ENCODE measurements around the gene PIP5K1A. TPM values are rescaled to one million over a fixed set of nuclear protein-coding genes. Genes with fewer than 3 reads are reported as not detected.
A peak's percentile ranks its signal among the peaks of the same experiment; 100 is the strongest.
"Not testable (repeated sequence)": the region's sequence is repeated elsewhere in the genome, so short reads cannot be mapped to it uniquely, and the experiment has no call there.

PIP5K1A gene
- total and polyA plus RNA-seq, 4 donors: 34.9 to 59.3 (median 47.4) TPM

DNA sequence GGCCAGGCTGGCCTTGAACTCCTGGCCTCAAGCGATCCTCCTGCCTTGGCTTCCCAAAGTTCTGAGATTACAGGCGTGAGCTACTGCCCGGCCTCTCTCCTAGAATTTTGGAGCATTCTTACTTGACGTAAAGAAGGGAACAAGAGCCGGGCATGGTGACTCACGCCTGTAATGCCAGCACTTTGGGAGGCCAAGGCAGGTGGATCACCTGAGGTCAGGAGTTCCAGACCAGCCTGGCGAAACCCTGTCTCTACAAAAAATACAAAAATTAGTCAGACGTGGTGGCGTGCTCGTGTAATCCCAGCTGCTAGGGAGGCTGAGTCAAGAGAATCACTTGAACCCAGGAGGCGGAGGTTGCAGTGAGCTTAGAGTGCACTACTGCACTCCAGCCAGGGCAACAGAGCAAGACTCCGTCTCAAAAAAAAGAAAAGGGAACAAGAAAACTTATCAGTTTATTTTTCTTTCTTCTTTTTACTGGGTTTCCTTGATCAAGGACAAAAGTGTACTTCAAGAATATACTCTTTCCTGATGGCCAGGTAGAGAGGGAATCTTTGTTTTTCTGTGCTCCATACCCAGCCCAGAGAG, 7.1 kb downstream of the PIP5K1A start:
- WGBS (ENCODE audit: insufficient coverage): 93% methylated on average over 11 of the region's 12 CpGs
- H3K4me1 ChIP-seq (ENCODE audit: control insufficient read depth, insufficient read depth, low read length); DNase-seq (ENCODE audit: low read depth in 4 of 6, low spot score in 6 of 6); H3K27ac ChIP-seq (ENCODE audit: low read depth, low read length); H3K9me3 ChIP-seq (ENCODE audit: control insufficient read depth, insufficient read depth, low read length); H3K4me3 ChIP-seq (ENCODE audit: low read depth, low read length); H3K27me3 ChIP-seq (ENCODE audit: control insufficient read depth, insufficient read depth, low read length): not testable (repeated sequence)
- H3K36me3 ChIP-seq (ENCODE audit: control insufficient read depth, insufficient read depth, low read length): peaks cover 59% of the 10 kb centered on the region

DNA sequence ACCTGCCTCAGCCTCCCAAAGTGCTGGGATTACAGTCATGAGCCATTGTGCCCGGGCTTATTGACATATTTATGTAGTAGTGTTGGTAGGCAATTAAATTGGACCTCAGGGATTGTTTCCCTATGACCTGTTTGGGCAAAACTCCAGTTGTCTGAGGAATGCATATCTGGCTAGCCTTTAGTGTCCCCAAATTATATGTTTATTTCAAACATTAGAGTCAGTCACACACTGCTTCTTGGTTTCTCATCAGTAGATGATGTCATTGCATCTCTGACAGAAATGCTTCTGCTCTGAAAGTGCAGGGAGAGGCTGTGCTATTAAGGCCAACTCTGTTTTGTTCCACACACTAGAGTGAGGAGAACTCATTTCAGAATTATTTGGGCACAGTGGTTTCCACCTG, 12.5 kb downstream of the PIP5K1A start:
- Histone ChIP-seq H3K4me1 (ENCODE audit: control insufficient read depth, insufficient read depth, low read length) (no peaks in the 10 kb centered on the region), H3K36me3 (ENCODE audit: control insufficient read depth, insufficient read depth, low read length) (peaks cover 55% of the 10 kb centered on the region), H3K4me3 (ENCODE audit: low read depth, low read length) (no peak overlapping the region), H3K27ac (ENCODE audit: low read depth, low read length) (no peak overlapping the region), H3K27me3 (ENCODE audit: control insufficient read depth, insufficient read depth, low read length) (no peaks in the 10 kb centered on the region), H3K9me3 (ENCODE audit: control insufficient read depth, insufficient read depth, low read length) (no peaks in the 10 kb centered on the region)
- DNase-seq (ENCODE audit: low read depth in 4 of 6, low spot score in 6 of 6): no peak
- no CpG with 5 or more reads among the region's 1 CpG for WGBS (ENCODE audit: insufficient coverage)

DNA sequence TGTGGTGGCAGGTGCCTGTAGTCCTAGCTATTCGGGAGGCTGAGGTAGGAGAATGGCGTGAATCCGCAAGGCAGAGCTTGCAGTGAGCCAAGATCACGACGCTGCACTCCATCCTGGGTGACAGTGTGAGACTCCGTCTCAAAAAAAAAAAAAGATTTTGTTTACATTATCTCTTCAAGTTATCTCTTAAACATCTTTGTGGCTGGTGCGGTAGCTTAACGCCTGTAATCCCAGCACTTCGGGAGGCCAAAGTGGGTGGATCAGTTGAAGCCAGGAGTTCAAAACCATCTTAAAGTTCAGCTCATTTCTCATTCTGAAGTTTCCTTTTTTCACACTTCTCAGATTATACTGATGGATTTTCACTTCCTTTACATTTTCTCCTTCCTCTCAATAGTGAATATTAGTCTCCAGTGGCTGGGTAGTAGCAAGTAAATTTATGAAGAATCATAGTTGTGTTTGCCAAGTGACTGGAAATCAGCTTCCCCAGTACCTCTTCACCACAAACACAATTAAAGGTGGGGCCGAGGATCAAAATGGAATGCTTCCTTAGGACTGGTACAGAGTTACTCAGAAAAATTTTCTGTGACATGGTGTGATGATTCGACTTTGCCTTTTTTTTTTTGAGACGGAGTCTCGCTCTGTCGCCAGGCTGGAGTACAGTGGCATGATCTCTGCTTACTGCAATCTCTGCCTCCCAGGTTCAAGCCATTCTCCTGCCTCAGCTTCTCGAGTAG, 13.8 kb downstream of the PIP5K1A start:
- Histone ChIP-seq H3K4me3 (ENCODE audit: low read depth, low read length) (no peak overlapping the region), H3K4me1 (ENCODE audit: control insufficient read depth, insufficient read depth, low read length) (no peaks in the 10 kb centered on the region), H3K27ac (ENCODE audit: low read depth, low read length) (no peak overlapping the region), H3K36me3 (ENCODE audit: control insufficient read depth, insufficient read depth, low read length) (peaks cover 47% of the 10 kb centered on the region), H3K27me3 (ENCODE audit: control insufficient read depth, insufficient read depth, low read length) (no peaks in the 10 kb centered on the region), H3K9me3 (ENCODE audit: control insufficient read depth, insufficient read depth, low read length) (no peaks in the 10 kb centered on the region)
- no peak for DNase-seq (ENCODE audit: low read depth in 4 of 6, low spot score in 6 of 6)
- WGBS (ENCODE audit: insufficient coverage): 100% methylated on average over 3 of the region's 15 CpGs

DNA sequence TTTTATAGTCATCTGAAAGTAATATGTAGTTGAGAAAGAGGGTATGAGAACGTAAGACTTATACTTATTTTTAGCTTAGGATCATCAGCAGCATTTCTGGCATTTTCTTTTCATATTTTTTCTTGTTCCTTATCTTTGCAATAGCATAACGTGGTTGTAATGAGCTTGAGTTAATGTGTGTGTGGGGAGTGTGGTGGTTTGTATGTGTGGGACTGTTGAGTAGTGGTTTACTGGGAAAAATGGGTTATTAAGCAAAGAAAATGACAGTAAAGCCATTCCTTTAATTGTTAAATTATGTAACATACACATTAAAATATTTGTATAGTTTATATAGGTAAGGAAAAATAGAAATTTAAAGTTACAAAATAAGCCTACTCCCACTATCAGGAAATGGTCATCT, 15.2 kb downstream of the PIP5K1A start:
- DNase-seq (ENCODE audit: low read depth in 4 of 6, low spot score in 6 of 6): no peak
- no CpG with 5 or more reads among the region's 2 CpGs for WGBS (ENCODE audit: insufficient coverage)

DNA sequence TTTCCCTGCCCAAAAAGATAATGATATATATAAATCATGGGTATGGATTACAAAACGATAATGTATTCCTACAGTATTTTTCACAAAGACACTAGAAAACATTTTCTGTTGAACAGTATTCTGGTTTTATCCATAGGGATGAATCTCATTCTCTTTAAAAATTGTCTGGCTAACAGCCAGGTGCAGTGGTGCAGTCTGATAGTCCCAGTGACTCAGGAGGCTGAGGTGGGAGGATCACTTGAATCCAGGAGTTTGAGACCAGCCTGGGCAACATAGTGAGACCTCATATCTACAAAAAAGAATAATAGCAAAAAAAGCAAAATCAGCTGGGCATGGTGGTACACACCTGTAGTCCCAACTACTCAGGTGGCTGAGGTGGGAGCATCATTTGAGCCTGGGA, 23.3 kb downstream of the PIP5K1A start:
- H3K4me3 ChIP-seq (ENCODE audit: low read depth, low read length): no peak overlapping the region
- no peaks in the 10 kb centered on the region for H3K4me1 ChIP-seq (ENCODE audit: control insufficient read depth, insufficient read depth, low read length)
- no peaks in the 10 kb centered on the region for H3K27me3 ChIP-seq (ENCODE audit: control insufficient read depth, insufficient read depth, low read length)
- H3K36me3 ChIP-seq (ENCODE audit: control insufficient read depth, insufficient read depth, low read length): peaks cover 21% of the 10 kb centered on the region
- DNase-seq (ENCODE audit: low read depth in 4 of 6, low spot score in 6 of 6): peak in 1 of 6 donors; percentile 9
- H3K27ac ChIP-seq (ENCODE audit: low read depth, low read length): no peak overlapping the region
- no peaks in the 10 kb centered on the region for H3K9me3 ChIP-seq (ENCODE audit: control insufficient read depth, insufficient read depth, low read length)
- no CpG with 5 or more reads among the region's 1 CpG for WGBS (ENCODE audit: insufficient coverage)

More for the DNA sequence above, 15.2 kb downstream of the PIP5K1A start:
- Histone ChIP-seq H3K27ac (ENCODE audit: low read depth, low read length) (no peak overlapping the region), H3K36me3 (ENCODE audit: control insufficient read depth, insufficient read depth, low read length) (peaks cover 34% of the 10 kb centered on the region), H3K4me1 (ENCODE audit: control insufficient read depth, insufficient read depth, low read length) (no peaks in the 10 kb centered on the region), H3K4me3 (ENCODE audit: low read depth, low read length) (no peak overlapping the region), H3K9me3 (ENCODE audit: control insufficient read depth, insufficient read depth, low read length) (no peaks in the 10 kb centered on the region), H3K27me3 (ENCODE audit: control insufficient read depth, insufficient read depth, low read length) (no peaks in the 10 kb centered on the region)

DNA sequence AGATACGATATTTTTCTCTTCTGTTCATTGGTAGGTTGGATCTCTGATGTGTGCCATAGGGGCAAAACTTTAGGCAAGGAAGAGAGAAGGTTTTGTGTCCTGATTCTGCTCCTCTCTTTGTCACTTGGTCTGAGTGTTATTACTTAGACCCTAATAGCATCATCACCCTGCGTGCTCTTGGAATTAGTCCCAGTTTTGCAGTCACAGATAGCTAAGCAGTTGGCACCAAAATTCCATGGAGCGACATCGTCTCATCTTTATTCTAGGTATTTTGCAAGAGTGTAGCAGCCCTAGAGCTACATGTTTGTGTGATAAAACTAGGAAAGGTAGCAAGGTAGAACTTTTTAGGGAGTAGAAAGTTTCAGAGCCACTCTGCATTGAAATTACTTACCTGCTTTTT, 23.8 kb downstream of the PIP5K1A start:
- H3K27ac ChIP-seq (ENCODE audit: low read depth, low read length): no peak overlapping the region
- peaks cover 23% of the 10 kb centered on the region for H3K36me3 ChIP-seq (ENCODE audit: control insufficient read depth, insufficient read depth, low read length)

DNA sequence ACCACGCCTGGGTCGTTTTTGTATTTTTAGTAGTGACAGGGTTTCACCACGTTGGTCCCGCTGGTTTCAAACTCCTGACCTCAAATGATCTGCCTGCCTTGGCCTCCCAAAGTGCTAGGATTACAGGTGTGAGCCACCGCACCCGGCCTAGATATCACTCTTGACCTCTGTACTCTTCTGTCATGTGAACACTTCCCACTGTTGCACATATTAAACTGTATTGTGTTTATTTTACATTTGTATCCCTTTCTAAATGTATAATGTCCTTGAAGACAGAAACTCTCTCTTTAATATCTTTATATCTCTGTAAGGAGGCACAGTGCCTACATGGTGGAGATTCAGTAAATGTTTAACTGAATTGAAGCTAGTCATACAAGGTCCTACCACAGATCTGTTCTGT, 36.9 kb downstream of the PIP5K1A start:
- DNase-seq (ENCODE audit: low read depth in 4 of 6, low spot score in 6 of 6): no peak
- H3K27me3 ChIP-seq (ENCODE audit: control insufficient read depth, insufficient read depth, low read length): no peaks in the 10 kb centered on the region
- H3K4me1 ChIP-seq (ENCODE audit: control insufficient read depth, insufficient read depth, low read length): no peaks in the 10 kb centered on the region
- no peaks in the 10 kb centered on the region for H3K9me3 ChIP-seq (ENCODE audit: control insufficient read depth, insufficient read depth, low read length)
- H3K27ac ChIP-seq (ENCODE audit: low read depth, low read length): no peak overlapping the region
- 100% methylated on average over 2 of the region's 6 CpGs for WGBS (ENCODE audit: insufficient coverage)
- H3K36me3 ChIP-seq (ENCODE audit: control insufficient read depth, insufficient read depth, low read length): peaks cover 75% of the 10 kb centered on the region
- H3K4me3 ChIP-seq (ENCODE audit: low read depth, low read length): no peak overlapping the region

More for the DNA sequence above, 23.8 kb downstream of the PIP5K1A start:
- WGBS (ENCODE audit: insufficient coverage): no CpG with 5 or more reads among the region's 4 CpGs
- DNase-seq (ENCODE audit: low read depth in 4 of 6, low spot score in 6 of 6): peak in 1 of 6 donors; percentile 37
- H3K4me1 ChIP-seq (ENCODE audit: control insufficient read depth, insufficient read depth, low read length): no peaks in the 10 kb centered on the region
- H3K4me3 ChIP-seq (ENCODE audit: low read depth, low read length): no peak overlapping the region
- H3K9me3 ChIP-seq (ENCODE audit: control insufficient read depth, insufficient read depth, low read length): no peaks in the 10 kb centered on the region
- no peaks in the 10 kb centered on the region for H3K27me3 ChIP-seq (ENCODE audit: control insufficient read depth, insufficient read depth, low read length)

DNA sequence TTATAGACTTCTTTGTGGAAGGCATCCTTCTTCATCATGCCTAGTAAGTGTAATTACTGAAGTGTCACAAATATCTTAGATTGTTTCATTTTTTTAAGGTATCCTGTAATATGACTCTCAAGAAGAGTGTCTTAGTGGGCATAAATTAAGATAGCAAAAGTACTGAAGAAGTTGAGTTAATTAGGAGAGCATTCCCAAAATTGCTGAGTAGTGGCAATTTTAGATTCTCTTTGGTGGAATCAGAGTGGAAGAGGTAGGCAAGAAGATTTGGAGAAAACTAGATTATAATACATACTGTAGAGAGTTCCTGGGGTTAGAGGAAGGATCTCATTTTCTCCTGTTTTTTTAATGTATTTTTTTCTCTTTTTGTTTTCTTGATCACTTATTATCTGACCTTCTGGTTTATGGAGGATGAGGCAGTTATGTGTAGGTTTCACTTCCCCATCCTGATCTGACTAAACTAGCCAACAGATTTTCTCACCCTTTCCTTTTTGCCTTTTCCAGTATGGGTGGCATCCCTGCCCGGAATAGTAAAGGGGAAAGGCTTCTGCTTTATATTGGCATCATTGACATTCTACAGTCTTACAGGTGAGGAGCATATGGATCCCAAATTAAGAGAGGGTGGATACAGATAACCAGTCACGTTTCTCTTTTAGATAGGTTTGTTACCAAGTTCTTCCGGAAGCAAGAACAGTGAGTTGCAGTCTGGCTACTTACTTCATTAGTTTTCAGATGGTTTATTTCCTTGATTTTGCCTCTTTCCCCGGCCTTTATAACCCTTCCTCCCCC, 39.5 kb downstream of the PIP5K1A start:
- DNase-seq (ENCODE audit: low read depth in 4 of 6, low spot score in 6 of 6): no peak
- Histone ChIP-seq H3K4me3 (ENCODE audit: low read depth, low read length) (no peak overlapping the region), H3K9me3 (ENCODE audit: control insufficient read depth, insufficient read depth, low read length) (no peaks in the 10 kb centered on the region), H3K36me3 (ENCODE audit: control insufficient read depth, insufficient read depth, low read length) (peaks cover 79% of the 10 kb centered on the region), H3K4me1 (ENCODE audit: control insufficient read depth, insufficient read depth, low read length) (no peaks in the 10 kb centered on the region), H3K27ac (ENCODE audit: low read depth, low read length) (no peak overlapping the region), H3K27me3 (ENCODE audit: control insufficient read depth, insufficient read depth, low read length) (no peaks in the 10 kb centered on the region)
- no CpG with 5 or more reads among the region's 4 CpGs for WGBS (ENCODE audit: insufficient coverage)

DNA sequence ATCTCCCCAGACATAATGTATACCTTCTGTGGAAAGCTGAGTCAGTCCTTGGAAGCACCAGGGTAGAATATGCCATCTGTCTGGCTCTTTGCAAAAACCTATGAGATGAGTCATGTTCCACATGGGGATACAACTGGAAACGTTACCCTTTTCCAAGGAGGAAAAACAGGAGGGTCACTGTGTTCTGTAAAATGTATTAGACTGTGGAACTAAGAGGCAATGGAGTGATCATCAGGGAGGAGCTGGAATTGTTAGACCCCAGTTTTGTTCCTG, 40.1 kb downstream of the PIP5K1A start:
- peaks cover 74% of the 10 kb centered on the region for H3K36me3 ChIP-seq (ENCODE audit: control insufficient read depth, insufficient read depth, low read length)
- H3K4me3 ChIP-seq (ENCODE audit: low read depth, low read length): no peak overlapping the region
- H3K9me3 ChIP-seq (ENCODE audit: control insufficient read depth, insufficient read depth, low read length): no peaks in the 10 kb centered on the region
- DNase-seq (ENCODE audit: low read depth in 4 of 6, low spot score in 6 of 6): no peak
- H3K27ac ChIP-seq (ENCODE audit: low read depth, low read length): no peak overlapping the region
- H3K27me3 ChIP-seq (ENCODE audit: control insufficient read depth, insufficient read depth, low read length): no peaks in the 10 kb centered on the region
- 82% methylated on average over 1 of the region's 1 CpG for WGBS (ENCODE audit: insufficient coverage)
- H3K4me1 ChIP-seq (ENCODE audit: control insufficient read depth, insufficient read depth, low read length): no peaks in the 10 kb centered on the region
